IMR-90 (cell line): ENCODE data around the gene TLX1. TPM values are rescaled to one million over a fixed set of nuclear protein-coding genes. Genes with fewer than 3 reads are reported as not detected.

ENCODE experiments used
- ATAC-seq: fragments of 200-7000 bp; cut with Tn5 transposase; 2 replicates; pipeline ENCODE4 v1.9.1; 2020; ENCODE audit warnings: low read depth, mild to moderate bottlenecking, moderate library complexity
- BruUV-seq: library from RNA; stranded (reverse); fragments of 400-500 nt; replicated peaks from 2 replicates; lab custom pipeline; 2021; lab: Mats Ljungman, UMichigan
- CTCF ChIA-PET: fragments of 300-600 bp; formaldehyde crosslinking; extraction: SDS; loops from one replicate; lab custom pipeline; 2021; ENCODE audit warnings: antibody characterized with exemption; lab: Yijun Ruan, JAX
- POLR2A ChIA-PET: fragments of 300-600 bp; sonication (Branson Sonifier 250); formaldehyde crosslinking; loops from one replicate; lab custom pipeline; 2022; ENCODE audit warnings: antibody characterized with exemption; ENCODE audit not compliant: unreplicated experiment; lab: Charles Lee
- DNase-seq: peaks from one replicate; pipeline ENCODE4 v3.0.0; 2013
- H2AFZ ChIP-seq: replicated peaks from 2 replicates; pipeline ENCODE3; 2013; ENCODE audit warnings: low read length, mild to moderate bottlenecking; ENCODE audit not compliant: poor library complexity
- H2AK5ac ChIP-seq: 2 replicates; pipeline ENCODE4 v1.6.1; 2013; ENCODE audit warnings: low read depth, low read length, inconsistent platforms
- H2AK9ac ChIP-seq: replicated peaks from 2 replicates; pipeline ENCODE3; 2013; ENCODE audit warnings: mild to moderate bottlenecking, low read depth, low read length, moderate library complexity; ENCODE audit not compliant: poor library complexity
- H2BK120ac ChIP-seq: 2 replicates; pipeline ENCODE4 v1.6.1; 2013; ENCODE audit warnings: low read depth, low read length, inconsistent platforms
- H2BK15ac ChIP-seq: 3 replicates; pipeline ENCODE4 v1.6.1; 2013; ENCODE audit warnings: low read depth, low read length, inconsistent platforms
- H2BK20ac ChIP-seq: 2 replicates; pipeline ENCODE4 v1.6.1; 2013; ENCODE audit warnings: low read depth, mild to moderate bottlenecking, inconsistent platforms, low read length, moderate library complexity
- H2BK5ac ChIP-seq: 2 replicates; pipeline ENCODE4 v1.6.1; 2013; ENCODE audit warnings: mild to moderate bottlenecking, low read depth, low read length, inconsistent platforms; ENCODE audit not compliant: poor library complexity, severe bottlenecking
- H3K14ac ChIP-seq: replicated peaks from 2 replicates; pipeline ENCODE4 v1.6.1; 2013; ENCODE audit warnings: low read depth, low read length, inconsistent platforms
- H3K18ac ChIP-seq: 2 replicates; pipeline ENCODE4 v1.6.1; 2013; ENCODE audit warnings: low read depth, low read length, control low read depth
- H3K23ac ChIP-seq: 2 replicates; pipeline ENCODE4 v1.6.1; 2013; ENCODE audit warnings: low read depth, low read length, inconsistent platforms
- H3K27ac ChIP-seq: 2 replicates; pipeline ENCODE4 v1.5.1; 2013; ENCODE audit warnings: mild to moderate bottlenecking, control low read depth, low read length; ENCODE audit not compliant: insufficient read depth
- H3K27me3 ChIP-seq: 2 replicates; pipeline ENCODE4 v1.6.1; 2013; ENCODE audit warnings: low read length; ENCODE audit not compliant: control insufficient read depth, insufficient read depth
- H3K36me3 ChIP-seq: 2 replicates; pipeline ENCODE4 v1.6.1; 2013; ENCODE audit warnings: low read length, mixed read lengths; ENCODE audit not compliant: control insufficient read depth, insufficient read depth
- H3K4ac ChIP-seq: 2 replicates; pipeline ENCODE4 v1.6.1; 2013; ENCODE audit warnings: low read depth, low read length, inconsistent platforms
- H3K4me1 ChIP-seq: 2 replicates; pipeline ENCODE4 v1.6.1; 2013; ENCODE audit warnings: low read length, mixed read lengths; ENCODE audit not compliant: control insufficient read depth, insufficient read depth
- H3K4me2 ChIP-seq: 2 replicates; pipeline ENCODE4 v1.6.1; 2013; ENCODE audit warnings: low read depth, mild to moderate bottlenecking, control low read depth, low read length, moderate library complexity
- H3K4me3 ChIP-seq: 2 replicates; pipeline ENCODE4 v1.5.1; 2013; ENCODE audit warnings: low read depth, mild to moderate bottlenecking, control low read depth, low read length, moderate library complexity; ENCODE audit not compliant: insufficient read depth
- H3K56ac ChIP-seq: 2 replicates; pipeline ENCODE4 v1.6.1; 2013; ENCODE audit warnings: low read length, inconsistent platforms; ENCODE audit not compliant: insufficient read depth; ENCODE audit errors: extremely low read depth
- H3K79me1 ChIP-seq, 2 experiments: 2 replicates each; pipeline ENCODE4 v1.6.1; 2013; ENCODE audit warnings: low read length in 2 of 2, inconsistent platforms in 1 of 2, low read depth in 1 of 2
- H3K9ac ChIP-seq: 2 replicates; pipeline ENCODE4 v1.6.1; 2013; ENCODE audit warnings: low read depth, low read length, control low read depth
- H3K9me1 ChIP-seq: 2 replicates; pipeline ENCODE4 v1.6.1; 2013; ENCODE audit warnings: low read length, inconsistent platforms; ENCODE audit not compliant: insufficient read depth
- H3K9me3 ChIP-seq: 2 replicates; pipeline ENCODE4 v1.6.1; 2013; ENCODE audit warnings: low read length; ENCODE audit not compliant: control insufficient read depth, insufficient read depth
- H4K20me1 ChIP-seq: 2 replicates; pipeline ENCODE4 v1.6.1; 2013; ENCODE audit warnings: low read length, inconsistent platforms; ENCODE audit not compliant: insufficient read depth
- H4K5ac ChIP-seq: 2 replicates; pipeline ENCODE4 v1.6.1; 2013; ENCODE audit warnings: mild to moderate bottlenecking, low read depth, low read length, control low read depth
- H4K8ac ChIP-seq, 2 experiments: 2 replicates each; pipeline ENCODE4 v1.6.1; 2013; ENCODE audit warnings: low read depth in 2 of 2, low read length in 2 of 2, control low read depth in 1 of 2, inconsistent platforms in 1 of 2
- H4K91ac ChIP-seq: 2 replicates; pipeline ENCODE4 v1.6.1; 2013; ENCODE audit warnings: low read depth, low read length, inconsistent platforms; ENCODE audit not compliant: insufficient read depth
- CTCF ChIP-seq: conservative IDR thresholded peaks from 2 replicates; pipeline ENCODE4 v1.5.1; 2012; ENCODE audit warnings: mild to moderate bottlenecking, low read depth, low read length, improper control_type of control experiment
- WGBS, 2 experiments: methylation state at CpG; one replicate each; pipeline versions ENCODE4 v1.1.5 to v1.1.7; 2013; ENCODE audit warnings: missing lambda C conversion rate in 2 of 2; ENCODE audit not compliant: insufficient read length in 1 of 2; ENCODE audit errors: extremely low coverage in 2 of 2; 5-methylcytosine and 5-hydroxymethylcytosine counted together
- dilution Hi-C: fragments of 300-500 bp; cut with HindIII; formaldehyde crosslinking; loops from one replicate; pipeline ENCODE4 v1.14.3; 2018; ENCODE audit warnings: low sequenced_read_pairs; ENCODE audit not compliant: unreplicated experiment
- in situ Hi-C: fragments of 300-500 bp; cut with MboI; formaldehyde crosslinking; loops from 3 replicates; pipeline ENCODE4 v1.14.3; 2019; ENCODE audit warnings: low sequenced_read_pairs, inconsistent platforms, mixed read lengths
- intact Hi-C: fragments of 100-400 bp; cut with micrococcal nuclease; formaldehyde crosslinking; loops from 2 replicates; pipeline ENCODE4 v1.10.0; 2022
- polyA plus RNA-seq, 3 experiments: library from polyadenylated mRNA; depleted of rRNA; stranded (reverse); fragments of >200 nt; gene quantifications; 2 replicates each; pipeline ENCODE4 v1.2.3, GENCODE V29; 2012; ENCODE audit warnings: low replicate concordance in 1 of 3
- total RNA-seq: library from RNA; depleted of rRNA; stranded (reverse); fragments of >200 nt; gene quantifications from 2 replicates; pipeline ENCODE4 v1.2.3, GENCODE V29; 2012

Gene TLX1
- total and polyA plus RNA-seq, 2 of the 4 experiments (the other 2 are of a cell fraction): not detected

GRCh38 chr10:101099901-101100300, 31.2 kb upstream of the TLX1 start:
- Histone ChIP-seq H3K4me2 (no peak overlapping the region), H3K4ac (no peak overlapping the region), H3K9me1 (no peaks in the 10 kb centered on the region), H3K14ac (no peak overlapping the region), H2BK120ac (no peak overlapping the region), H4K20me1 (no peaks in the 10 kb centered on the region), H3K23ac (no peak overlapping the region), H2AK9ac (peak overlapping the region; percentile 8), H2BK20ac (no peak overlapping the region), H3K27me3 (peaks cover 65% of the 10 kb centered on the region), H4K8ac (no peak overlapping the region), H3K4me3 (no peak overlapping the region), H4K91ac (no peak overlapping the region), H3K9ac (no peak overlapping the region), H3K27ac (no peak overlapping the region), H2BK15ac (no peak overlapping the region), H2BK5ac (no peak overlapping the region), H3K18ac (no peak overlapping the region), H3K4me1 (no peaks in the 10 kb centered on the region), H4K5ac (no peak overlapping the region), H3K9me3 (no peaks in the 10 kb centered on the region), H3K56ac (no peak overlapping the region), H2AFZ (no peak overlapping the region), H3K36me3 (no peaks in the 10 kb centered on the region), H2AK5ac (no peak overlapping the region), H3K79me1 (no peaks in the 10 kb centered on the region)
- TF ChIP-seq CTCF: no peak
- ChIA-PET CTCF (no interaction called here), POLR2A (no interaction called here)
- intact Hi-C loops (no loop called here), in situ Hi-C loops (loop anchor here (5.0 kb wide), 1 partner anchor 42 kb away; no protein-coding TSS in a partner anchor), dilution Hi-C loops (no loop called here)
- DNase-seq (no peak), ATAC-seq (no peak)
- WGBS, 2 experiments: 61% methylated on average over 4 of the region's 6 CpGs; no CpG with 5 or more reads in 1 of the 2 experiments
- no TSS peak for BruUV-seq
